Activated CD4-positive, alpha-beta T cell treated with anti-CD3 and anti-CD28 coated beads for 4 hours (primary cell): Measurements from ENCODE around the gene FBXO5.

Experiments used
- DNase-seq, 2 donors: peaks; one replicate each; pipeline ENCODE4 v3.0.0-alpha.2; 2020

The FBXO5 gene

GRCh38 chr6:152946995-152947394, 35.8 kb downstream of the FBXO5 start:
- no peak for DNase-seq

GRCh38 chr6:152946484-152946883, 36.4 kb downstream of the FBXO5 start:
- DNase-seq = no peak

- no peak for DNase-seq
Observed at GRCh38 chr6:152943260-152943897, 39.5 kb downstream of the FBXO5 start.

GRCh38 chr6:152942319-152942869, 40.4 kb downstream of the FBXO5 start:
- no peak for DNase-seq

GRCh38 chr6:152941746-152942145, 41.1 kb downstream of the FBXO5 start:
- no peak for DNase-seq

- DNase-seq = no peak
Observed at GRCh38 chr6:152932865-152933264, 50.0 kb downstream of the FBXO5 start.

GRCh38 chr6:152922706-152923105, 60.1 kb downstream of the FBXO5 start:
- no peak for DNase-seq
